ENCODE data around the gene CHMP4A. TPM values are rescaled to one million over a fixed set of nuclear protein-coding genes. Genes with fewer than 3 reads are reported as not detected.

Gene CHMP4A
- total and polyA plus RNA-seq, 2 of the 13 experiments (the other 11 are each of a cell fraction or from before 2014, with no cell fraction given) = 83.6 to 113 TPM

- TF ChIP-seq ZNF318 (CRISPR knock-in tag; IDR thresholded peaks at IDR 0.05) (peak; percentile 94), ZBTB43 (CRISPR knock-in tag; conservative IDR thresholded peaks at IDR 0.05) (peak; percentile 83; the same call in 1 of the 2 replicates), HDAC6 (IDR thresholded peaks at IDR 0.05; ENCODE audit: low read depth, low read length) (no peak), TCF12 (IDR thresholded peaks at IDR 0.05) (no peak), TCF12 (CRISPR knock-in tag; IDR thresholded peaks at IDR 0.05) (peak; percentile 99), KLF12 (CRISPR knock-in tag; IDR thresholded peaks at IDR 0.05; ENCODE audit: borderline replicate concordance) (peak; percentile 100), STAT5B (CRISPR knock-in tag; IDR thresholded peaks at IDR 0.05) (peak; percentile 93; the same call in 1 of the 2 replicates), ONECUT2 (CRISPR knock-in tag; IDR thresholded peaks at IDR 0.05) (peak; percentile 67), ZFAT (CRISPR knock-in tag; conservative IDR thresholded peaks at IDR 0.05) (no peak), GFI1 (CRISPR knock-in tag; IDR thresholded peaks at IDR 0.05; ENCODE audit: borderline replicate concordance) (no peak), ZNF672 (CRISPR knock-in tag; IDR thresholded peaks at IDR 0.05) (no peak), KAT8 (CRISPR knock-in tag; IDR thresholded peaks at IDR 0.05) (peak; percentile 100), ELK4 (CRISPR knock-in tag; IDR thresholded peaks at IDR 0.05; ENCODE audit: borderline replicate concordance) (peak; percentile 94), ARNT2 (CRISPR knock-in tag; IDR thresholded peaks at IDR 0.05; ENCODE audit: low read depth) (peak; percentile 98), TEF (CRISPR knock-in tag; IDR thresholded peaks at IDR 0.05) (peak; percentile 82), NKX3-1 (CRISPR knock-in tag; IDR thresholded peaks at IDR 0.05) (peak; percentile 94), TFAP4 (IDR thresholded peaks at IDR 0.05; ENCODE audit: borderline replicate concordance, low read depth) (peak; percentile 89)
Measured at GRCh38 chr14:24188251-24189058, 24.8 kb downstream of the CHMP4A start, which contains the start of gene IPO4 (continued).

Measured in HepG2 (cell line).